Trophoblast cell (in vitro differentiated cells and primary cell): ENCODE measurements around the gene FAM107A.

ENCODE experiments used
- DNase-seq, 2 donors: peaks; one replicate each; pipeline ENCODE4 v3.0.0-alpha.2; 2016
- H2AFZ ChIP-seq: 2 replicates; pipeline ENCODE4 v1.6.1; 2013; ENCODE audit warnings: low read length, moderate library complexity, mild to moderate bottlenecking; ENCODE audit not compliant: insufficient read depth, poor library complexity
- H2AK5ac ChIP-seq: 2 replicates; pipeline ENCODE4 v1.6.1; 2013; ENCODE audit warnings: mild to moderate bottlenecking, low read length
- H2BK120ac ChIP-seq: 2 replicates; pipeline ENCODE4 v1.6.1; 2013; ENCODE audit warnings: low read length, mild to moderate bottlenecking, moderate library complexity; ENCODE audit not compliant: insufficient read depth, poor library complexity
- H2BK12ac ChIP-seq: 2 replicates; pipeline ENCODE4 v1.6.1; 2013; ENCODE audit warnings: mild to moderate bottlenecking, low read length, moderate library complexity
- H2BK5ac ChIP-seq: 2 replicates; pipeline ENCODE4 v1.6.1; 2013; ENCODE audit warnings: low read length, low read depth, moderate library complexity, mild to moderate bottlenecking; ENCODE audit not compliant: poor library complexity
- H3K14ac ChIP-seq: 2 replicates; pipeline ENCODE4 v1.6.1; 2013; ENCODE audit warnings: mild to moderate bottlenecking, low read length
- H3K18ac ChIP-seq: 2 replicates; pipeline ENCODE4 v1.6.1; 2013; ENCODE audit warnings: mild to moderate bottlenecking, low read length
- H3K23ac ChIP-seq: 2 replicates; pipeline ENCODE4 v1.6.1; 2013; ENCODE audit warnings: low read length
- H3K27ac ChIP-seq: 2 replicates; pipeline ENCODE4 v1.5.1; 2013; ENCODE audit warnings: low read depth, mild to moderate bottlenecking, inconsistent platforms, low read length, moderate library complexity
- H3K27me3 ChIP-seq: 2 replicates; pipeline ENCODE4 v1.6.1; 2013; ENCODE audit warnings: inconsistent platforms, mild to moderate bottlenecking, low read length, moderate library complexity; ENCODE audit not compliant: insufficient read depth
- H3K36me3 ChIP-seq, 2 experiments: 1 replicate in 1 of 2; 2 replicates in 1 of 2; pipeline ENCODE4 v1.6.1; 2013; ENCODE audit warnings: low read length in 2 of 2, mild to moderate bottlenecking in 2 of 2, moderate library complexity in 1 of 2; ENCODE audit not compliant: insufficient read depth in 2 of 2, control insufficient read depth in 1 of 2
- H3K4ac ChIP-seq: 2 replicates; pipeline ENCODE4 v1.6.1; 2013; ENCODE audit warnings: low read depth, mild to moderate bottlenecking, low read length, moderate library complexity
- H3K4me1 ChIP-seq, 2 experiments: 1 replicate in 1 of 2; 2 replicates in 1 of 2; pipeline ENCODE4 v1.6.1; 2013; ENCODE audit warnings: low read length in 2 of 2, mild to moderate bottlenecking in 2 of 2, moderate library complexity in 1 of 2; ENCODE audit not compliant: insufficient read depth in 2 of 2, control insufficient read depth in 1 of 2
- H3K4me2 ChIP-seq: 2 replicates; pipeline ENCODE4 v1.6.1; 2013; ENCODE audit warnings: inconsistent platforms, mild to moderate bottlenecking, low read length, moderate library complexity
- H3K4me3 ChIP-seq: 2 replicates; pipeline ENCODE4 v1.5.1; 2013; ENCODE audit warnings: mild to moderate bottlenecking, low read depth, low read length, inconsistent platforms
- H3K79me1 ChIP-seq: one replicate; pipeline ENCODE4 v1.6.1; 2013; ENCODE audit warnings: low read length
- H3K79me2 ChIP-seq: 2 replicates; pipeline ENCODE4 v1.6.1; 2013; ENCODE audit warnings: low read length, mild to moderate bottlenecking; ENCODE audit not compliant: control insufficient read depth, insufficient read depth, poor library complexity
- H3K9ac ChIP-seq: 2 replicates; pipeline ENCODE4 v1.6.1; 2013; ENCODE audit warnings: mild to moderate bottlenecking, low read length
- H3K9me3 ChIP-seq: 2 replicates; pipeline ENCODE4 v1.6.1; 2013; ENCODE audit warnings: low read depth, mild to moderate bottlenecking, control low read depth, inconsistent platforms, low read length; ENCODE audit not compliant: insufficient read depth
- H4K12ac ChIP-seq: 2 replicates; pipeline ENCODE4 v1.6.1; 2013; ENCODE audit warnings: low read depth, mild to moderate bottlenecking, low read length, moderate library complexity
- H4K8ac ChIP-seq: 2 replicates; pipeline ENCODE4 v1.6.1; 2013; ENCODE audit warnings: low read depth, mild to moderate bottlenecking, low read length, moderate library complexity
- H4K91ac ChIP-seq: one replicate; pipeline ENCODE4 v1.6.1; 2013; ENCODE audit warnings: low read depth, mild to moderate bottlenecking, low read length, moderate library complexity
- WGBS: extraction: QIAGEN DNeasy Blood & Tissue Kit; methylation state at CpG from one replicate; pipeline ENCODE4 v1.1.7; 2013; ENCODE audit warnings: missing lambda C conversion rate; ENCODE audit not compliant: insufficient read length, insufficient coverage; ENCODE audit errors: extremely low coverage; 5-methylcytosine and 5-hydroxymethylcytosine counted together

Gene FAM107A

GRCh38 chr3:58518291-58518789 lies 58.9 kb downstream of the FAM107A start:
- H3K4me1 ChIP-seq: no peaks in the 10 kb centered on the region
- no peaks in the 10 kb centered on the region for H3K36me3 ChIP-seq
- H3K4me3 ChIP-seq: no peak overlapping the region
- no CpG with 5 or more reads among the region's 3 CpGs for WGBS
- H3K27me3 ChIP-seq: no peaks in the 10 kb centered on the region
- no peak overlapping the region for H3K23ac ChIP-seq
- no peak overlapping the region for H3K18ac ChIP-seq
- H2BK5ac ChIP-seq: no peak overlapping the region
- no peak overlapping the region for H4K8ac ChIP-seq
- no peak overlapping the region for H3K4me2 ChIP-seq
- no peak overlapping the region for H2BK12ac ChIP-seq
- no peak overlapping the region for H3K14ac ChIP-seq
- no peak overlapping the region for H4K12ac ChIP-seq
- H3K27ac ChIP-seq: no peak overlapping the region
- no peaks in the 10 kb centered on the region for H3K79me1 ChIP-seq
- no peak overlapping the region for H4K91ac ChIP-seq
- H2AK5ac ChIP-seq: no peak overlapping the region
- no peaks in the 10 kb centered on the region for H3K9me3 ChIP-seq
- H3K9ac ChIP-seq: no peak overlapping the region
- peak in 1 of 2 donors; percentile 6 for DNase-seq
- H2BK120ac ChIP-seq: no peak overlapping the region
- no peak overlapping the region for H3K4ac ChIP-seq
- H2AFZ ChIP-seq: no peak overlapping the region
- no peaks in the 10 kb centered on the region for H3K79me2 ChIP-seq

- no peak for DNase-seq
- Histone ChIP-seq H3K4me2 (no peak overlapping the region), H3K4me3 (no peak overlapping the region), H2BK5ac (no peak overlapping the region), H3K27ac (no peak overlapping the region), H2AK5ac (no peak overlapping the region), H3K14ac (no peak overlapping the region), H2BK12ac (no peak overlapping the region), H3K9ac (no peak overlapping the region), H2AFZ (no peak overlapping the region), H3K79me2 (no peaks in the 10 kb centered on the region), H4K12ac (no peak overlapping the region), H2BK120ac (no peak overlapping the region), H3K18ac (no peak overlapping the region), H3K4ac (no peak overlapping the region), H3K23ac (no peak overlapping the region), H3K27me3 (no peaks in the 10 kb centered on the region), H3K79me1 (no peaks in the 10 kb centered on the region), H4K91ac (no peak overlapping the region), H3K4me1 (no peaks in the 10 kb centered on the region), H3K9me3 (no peaks in the 10 kb centered on the region), H3K36me3 (peaks cover 0 to 1% of the 10 kb centered on the region in 2 experiments), H4K8ac (no peak overlapping the region)
- WGBS: no CpG with 5 or more reads among the region's 3 CpGs
These were observed 62.8 kb downstream of the FAM107A start for GRCh38 chr3:58514405-58514804.
